ENCODE results near the gene KMO.

- no peak for TF ChIP-seq CTCF (IDR thresholded peaks at IDR 0.05; ENCODE audit: low read depth, low read length, missing input control)
- peak in 1 of 2 donors; percentile 11 for TF ChIP-seq JUND (IDR thresholded peaks at IDR 0.05)
Observed at GRCh38 chr1:241622669-241623068, 90.5 kb downstream of the KMO start.
